Neural progenitor cell (in vitro differentiated cells): ENCODE measurements around the gene ZRSR2. TPM values are rescaled to one million over a fixed set of nuclear protein-coding genes. Genes with fewer than 3 reads are reported as not detected.

Experiments
- DNase-seq: peaks from one replicate; pipeline ENCODE4 v3.0.0-alpha.2; 2016; ENCODE audit warnings: low spot score
- H2AFZ ChIP-seq: fragments of 200-600 bp; sonication (generic); replicated peaks from 2 replicates; pipeline ENCODE4 v1.6.1; 2016; ENCODE audit warnings: antibody characterized with exemption
- H3F3A ChIP-seq: fragments of 200-600 bp; sonication (generic); 2 replicates; pipeline ENCODE4 v1.6.1; 2016; ENCODE audit warnings: antibody characterized with exemption, low read depth
- H3K27ac ChIP-seq: fragments of 200-600 bp; sonication (generic); 2 replicates; pipeline ENCODE4 v1.5.1; 2016; ENCODE audit warnings: mild to moderate bottlenecking
- H3K27me3 ChIP-seq: fragments of 200-600 bp; sonication (generic); 2 replicates; pipeline ENCODE4 v1.6.1; 2016; ENCODE audit warnings: mild to moderate bottlenecking, moderate library complexity
- H3K36me3 ChIP-seq: fragments of 200-600 bp; sonication (generic); 2 replicates; pipeline ENCODE4 v1.5.1; 2016
- H3K4me1 ChIP-seq: fragments of 200-600 bp; sonication (generic); 2 replicates; pipeline ENCODE4 v1.6.1; 2016; ENCODE audit warnings: mixed run types
- H3K4me2 ChIP-seq: fragments of 200-600 bp; sonication (generic); 2 replicates; pipeline ENCODE4 v1.6.1; 2016
- H3K4me3 ChIP-seq: fragments of 200-600 bp; sonication (generic); 2 replicates; pipeline ENCODE4 v1.5.1; 2016
- H3K79me2 ChIP-seq: fragments of 200-600 bp; sonication (generic); 2 replicates; pipeline ENCODE4 v1.6.1; 2016; ENCODE audit warnings: low read depth
- H3K9ac ChIP-seq: fragments of 200-600 bp; sonication (generic); 2 replicates; pipeline ENCODE4 v1.6.1; 2016
- H3K9me3 ChIP-seq: fragments of 200-600 bp; sonication (generic); 2 replicates; pipeline ENCODE4 v1.5.1; 2016; ENCODE audit warnings: low read depth
- H4K20me1 ChIP-seq: fragments of 200-600 bp; sonication (generic); 2 replicates; pipeline ENCODE4 v1.6.1; 2016; ENCODE audit warnings: low read depth
- H3K27ac Mint-ChIP-seq: 3 replicates; pipeline ENCODE4 v1.8.0; 2021; ENCODE audit warnings: mixed read lengths
- H3K27me3 Mint-ChIP-seq: 2 replicates; pipeline ENCODE4 v1.8.0; 2022; ENCODE audit warnings: low read depth, mild to moderate bottlenecking, inconsistent platforms, moderate library complexity, mixed read lengths; ENCODE audit not compliant: insufficient read depth
- H3K36me3 Mint-ChIP-seq: 3 replicates; pipeline ENCODE4 v1.8.0; 2021; ENCODE audit warnings: mixed read lengths
- H3K4me1 Mint-ChIP-seq: 3 replicates; pipeline ENCODE4 v1.8.0; 2021; ENCODE audit warnings: mixed read lengths
- H3K4me3 Mint-ChIP-seq: 3 replicates; pipeline ENCODE4 v1.8.0; 2021; ENCODE audit warnings: mild to moderate bottlenecking, moderate library complexity, mixed read lengths
- H3K9me3 Mint-ChIP-seq: 3 replicates; pipeline ENCODE4 v1.8.0; 2020; ENCODE audit warnings: mixed read lengths
- CTCF ChIP-seq: fragments of 200-600 bp; sonication (generic); IDR thresholded peaks from 2 replicates; pipeline ENCODE4 v1.5.1; 2017; ENCODE audit warnings: antibody characterized with exemption, mild to moderate bottlenecking
- EZH2 ChIP-seq: fragments of 200-600 bp; sonication (generic); IDR thresholded peaks from 2 replicates; pipeline ENCODE4 v1.6.1; 2017; ENCODE audit warnings: antibody characterized with exemption, mild to moderate bottlenecking, moderate library complexity
- EZH2phosphoT487 ChIP-seq: fragments of 200-600 bp; sonication (generic); IDR thresholded peaks from 2 replicates; pipeline ENCODE4 v1.6.1; 2017; ENCODE audit warnings: antibody characterized with exemption
- total RNA-seq: library from RNA; depleted of rRNA; stranded (reverse); fragments of >200 nt; gene quantifications from 2 replicates; pipeline ENCODE4 v1.2.3, GENCODE V29; 2015; ENCODE audit warnings: low replicate concordance

Gene ZRSR2
- total RNA-seq, 1 donor from 2014 or later = 15.2 TPM

- Histone ChIP-seq H2AFZ (no peak overlapping the region), H3F3A (peaks cover 8% of the 10 kb centered on the region), H3K9ac (no peak overlapping the region), H4K20me1 (no peaks in the 10 kb centered on the region), H3K4me2 (no peak overlapping the region), H3K4me3 (no peak overlapping the region), H3K4me1 (peaks cover 6% of the 10 kb centered on the region), H3K27ac (no peak overlapping the region), H3K9me3 (no peaks in the 10 kb centered on the region), H3K79me2 (no peaks in the 10 kb centered on the region), H3K36me3 (peaks cover 19% of the 10 kb centered on the region), H3K27me3 (no peaks in the 10 kb centered on the region)
- Mint-ChIP-seq H3K27ac (no peak overlapping the region), H3K27me3 (peaks cover 3% of the 10 kb centered on the region), H3K9me3 (no peaks in the 10 kb centered on the region), H3K4me1 (no peaks in the 10 kb centered on the region), H3K4me3 (no peak overlapping the region), H3K36me3 (peaks cover 31% of the 10 kb centered on the region)
- no peak for DNase-seq
- TF ChIP-seq CTCF (no peak), EZH2 (no peak), EZH2phosphoT487 (no peak)
Measured at GRCh38 chrX:15816886-15817285, 26.6 kb downstream of the ZRSR2 start.

GRCh38 chrX:15820106-15821073 lies 30.1 kb downstream of the ZRSR2 start:
- no peaks in the 10 kb centered on the region for H3K79me2 ChIP-seq
- no peaks in the 10 kb centered on the region for H3K9me3 ChIP-seq
- no peak overlapping the region for H2AFZ ChIP-seq
- no peaks in the 10 kb centered on the region for H3K27me3 ChIP-seq
- Mint-ChIP-seq H3K36me3 (peaks cover 31% of the 10 kb centered on the region), H3K4me3 (no peak overlapping the region), H3K27me3 (peaks cover 3% of the 10 kb centered on the region), H3K9me3 (no peaks in the 10 kb centered on the region), H3K27ac (no peak overlapping the region), H3K4me1 (no peaks in the 10 kb centered on the region)
- peaks cover 6% of the 10 kb centered on the region for H3K4me1 ChIP-seq
- H3F3A ChIP-seq = peaks cover 35% of the 10 kb centered on the region
- TF ChIP-seq CTCF = no peak
- no peak for TF ChIP-seq EZH2phosphoT487
- TF ChIP-seq EZH2 = no peak
- H3K36me3 ChIP-seq = peaks cover 10% of the 10 kb centered on the region
- H3K4me2 ChIP-seq = no peak overlapping the region
- no peak for DNase-seq
- H3K27ac ChIP-seq = no peak overlapping the region
- no peak overlapping the region for H3K4me3 ChIP-seq
- no peaks in the 10 kb centered on the region for H4K20me1 ChIP-seq
- H3K9ac ChIP-seq = no peak overlapping the region

GRCh38 chrX:15822922-15823321 lies 32.6 kb downstream of the ZRSR2 start:
- Histone ChIP-seq H3K4me1 (no peaks in the 10 kb centered on the region), H3F3A (peaks cover 57% of the 10 kb centered on the region), H3K4me2 (no peak overlapping the region), H3K9me3 (no peaks in the 10 kb centered on the region), H4K20me1 (no peaks in the 10 kb centered on the region), H3K36me3 (peaks cover 11% of the 10 kb centered on the region), H3K27ac (no peak overlapping the region), H3K4me3 (no peak overlapping the region), H3K27me3 (no peaks in the 10 kb centered on the region), H2AFZ (no peak overlapping the region), H3K79me2 (no peaks in the 10 kb centered on the region), H3K9ac (no peak overlapping the region)
- Mint-ChIP-seq H3K36me3 (peaks cover 36% of the 10 kb centered on the region), H3K27me3 (peaks cover 5% of the 10 kb centered on the region), H3K9me3 (no peaks in the 10 kb centered on the region), H3K4me3 (no peak overlapping the region), H3K27ac (peak overlapping the region; percentile 67), H3K4me1 (no peaks in the 10 kb centered on the region)
- no peak for DNase-seq
- TF ChIP-seq CTCF = no peak
- no peak for TF ChIP-seq EZH2
- TF ChIP-seq EZH2phosphoT487 = no peak
